ENCODE measurements around the gene MSS51. TPM values are rescaled to one million over a fixed set of nuclear protein-coding genes. Genes with fewer than 3 reads are reported as not detected.

The MSS51 gene
- total RNA-seq, 2 donors from 2014 or later = 2.6 to 3.5 TPM

GRCh38 chr10:73386583-73386982 lies 46.8 kb downstream of the MSS51 start:
- Histone ChIP-seq H3K27me3 (replicated peaks; ENCODE audit: insufficient read depth) (no peaks in the 10 kb centered on the region), H3K4me1 (ENCODE audit: control insufficient read depth in 1 of 2, low read depth in 2 of 2) (no peaks in the 10 kb centered on the region), H3K9me3 (no peaks in the 10 kb centered on the region), H3K27ac (no peak overlapping the region), H3K36me3 (peaks cover 58% of the 10 kb centered on the region), H3K4me3 (no peak overlapping the region)
- TF ChIP-seq CTCF (IDR thresholded peaks at IDR 0.05) = no peak
- DNase-seq (ENCODE audit: low spot score) (no peak), ATAC-seq (ENCODE audit: insufficient number of reproducible peaks, low FRiP score, low read depth) (no peak)

DNA sequence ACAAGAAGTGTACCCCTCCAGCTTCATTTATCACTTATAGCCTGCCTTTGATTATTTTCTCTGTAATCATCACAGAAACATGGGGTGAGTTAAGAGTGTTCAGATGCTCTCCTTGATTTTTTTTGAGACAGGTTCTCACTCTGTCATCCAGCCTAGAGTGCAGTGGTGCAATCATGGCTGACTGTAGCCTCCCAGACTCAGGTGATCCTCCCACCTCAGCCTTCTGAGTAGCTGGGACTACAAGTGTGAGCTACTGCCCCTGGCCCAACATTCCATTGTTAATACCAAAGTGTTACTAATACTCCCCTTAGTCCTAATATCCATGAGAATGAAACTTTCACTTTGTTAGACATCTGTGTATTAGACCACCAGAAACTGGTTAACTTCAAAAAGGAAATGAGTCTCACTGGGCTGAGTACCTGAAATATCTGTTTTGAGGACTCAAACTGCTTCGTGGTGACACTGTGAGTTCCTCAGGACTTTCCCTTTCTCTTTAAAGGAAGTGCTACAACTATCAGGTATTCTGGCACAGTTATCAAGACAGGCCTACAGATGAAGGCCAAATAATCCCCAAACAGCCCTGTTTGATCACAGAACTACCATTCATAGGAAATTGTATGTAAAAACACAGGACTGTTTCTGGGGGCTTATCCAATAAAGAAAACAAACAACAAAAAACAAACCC lies 54.2 kb downstream of the MSS51 start:
- DNase-seq (ENCODE audit: low spot score) (no peak), ATAC-seq (ENCODE audit: insufficient number of reproducible peaks, low FRiP score, low read depth) (no peak)
- Histone ChIP-seq H3K36me3 (peaks cover 53% of the 10 kb centered on the region), H3K4me3 (no peak overlapping the region), H3K9me3 (no peaks in the 10 kb centered on the region), H3K27ac (no peak overlapping the region), H3K27me3 (replicated peaks; ENCODE audit: insufficient read depth) (no peaks in the 10 kb centered on the region), H3K4me1 (ENCODE audit: control insufficient read depth in 1 of 2, low read depth in 2 of 2) (no peaks in the 10 kb centered on the region)
- TF ChIP-seq CTCF (IDR thresholded peaks at IDR 0.05) = no peak

GRCh38 chr10:73376679-73377078 lies 56.7 kb downstream of the MSS51 start:
- Histone ChIP-seq H3K4me3 (no peak overlapping the region), H3K4me1 (ENCODE audit: control insufficient read depth in 1 of 2, low read depth in 2 of 2) (no peaks in the 10 kb centered on the region), H3K27me3 (replicated peaks; ENCODE audit: insufficient read depth) (no peaks in the 10 kb centered on the region), H3K27ac (no peak overlapping the region), H3K9me3 (no peaks in the 10 kb centered on the region), H3K36me3 (peaks cover 41% of the 10 kb centered on the region)
- no peak for TF ChIP-seq CTCF (IDR thresholded peaks at IDR 0.05)
- DNase-seq (ENCODE audit: low spot score) = no peak
- no peak for ATAC-seq (ENCODE audit: insufficient number of reproducible peaks, low FRiP score, low read depth)

Other genes with a start within 250 kb of the MSS51 start
- 10 to 100 TPM; 13.9 to 17.8 TPM for gene DNAJC9, start 186.3 kb downstream of the MSS51 start, total RNA-seq
- gene MRPS16, start 180.9 kb downstream of the MSS51 start, total RNA-seq = 10 to 100 TPM; 29.3 to 41.2 TPM
- 1 to 10 TPM; 1.9 to 3.4 TPM for gene CFAP70, start 74.7 kb downstream of the MSS51 start, total RNA-seq
- gene ANXA7, start 19.5 kb downstream of the MSS51 start, total RNA-seq = 100 to 1,000 TPM; 107 to 120 TPM
- 10 to 100 TPM; 39.4 to 80.6 TPM for gene PPP3CB, start 62.5 kb upstream of the MSS51 start, total RNA-seq
- gene USP54, start 157.8 kb upstream of the MSS51 start, total RNA-seq = 10 to 100 TPM; 20.1 to 45.1 TPM
- gene MYOZ1, start 207.9 kb upstream of the MSS51 start, total RNA-seq = 10 to 100 TPM in 1 of 2 donors, 1 to 10 TPM in 1; 5.9 to 14.2 TPM
- not detected for gene SYNPO2L, start 222.5 kb upstream of the MSS51 start, total RNA-seq